ENCODE results near the gene PITPNB. TPM values are rescaled to one million over a fixed set of nuclear protein-coding genes. Genes with fewer than 3 reads are reported as not detected.

PITPNB gene
- total RNA-seq, 1 donor from 2014 or later = 16.8 TPM

- no peak for FAIRE-seq
Observed at GRCh38 chr22:27903805-27904473, 15.1 kb downstream of the PITPNB start.

DNA sequence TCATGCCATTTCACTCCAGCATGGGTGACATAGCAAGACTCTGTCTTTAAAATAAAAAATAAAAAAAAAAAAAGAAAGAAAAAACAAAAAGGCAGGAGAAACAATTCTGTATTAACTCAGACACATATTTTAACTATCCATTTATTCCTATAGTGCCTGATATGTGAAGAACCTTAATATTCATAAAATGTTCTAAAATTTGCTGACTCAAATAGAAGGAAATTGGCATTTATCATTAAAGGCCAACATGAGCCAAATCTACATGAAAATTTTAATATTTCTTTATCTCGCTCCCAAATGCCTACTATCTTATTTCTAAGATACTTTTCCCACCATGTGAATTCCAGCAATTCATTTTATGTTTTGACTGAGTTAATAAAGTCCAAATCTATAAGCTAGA, 18.9 kb downstream of the PITPNB start:
- H3K27me3 ChIP-seq (ENCODE audit: control insufficient read depth, insufficient read depth, low read length) = no peaks in the 10 kb centered on the region
- H3K36me3 ChIP-seq (ENCODE audit: control insufficient read depth, insufficient read depth, low read length) = peaks cover 14% of the 10 kb centered on the region
- TF ChIP-seq CTCF (IDR thresholded peaks at IDR 0.05; ENCODE audit: insufficient read depth, low read length, severe bottlenecking) = no peak
- DNase-seq (ENCODE audit: low read depth) (no peak), FAIRE-seq (no peak)
- no peak overlapping the region for H3K4me3 ChIP-seq (ENCODE audit: low read depth, low read length)

More at GRCh38 chr22:27903805-27904473, 15.1 kb downstream of the PITPNB start:
- H3K4me3 ChIP-seq (ENCODE audit: low read depth, low read length) = no peak overlapping the region
- no peak for DNase-seq (ENCODE audit: low read depth)
- no peak for TF ChIP-seq CTCF (IDR thresholded peaks at IDR 0.05; ENCODE audit: insufficient read depth, low read length, severe bottlenecking)
- no peaks in the 10 kb centered on the region for H3K27me3 ChIP-seq (ENCODE audit: control insufficient read depth, insufficient read depth, low read length)
- peaks cover 8% of the 10 kb centered on the region for H3K36me3 ChIP-seq (ENCODE audit: control insufficient read depth, insufficient read depth, low read length)

DNA sequence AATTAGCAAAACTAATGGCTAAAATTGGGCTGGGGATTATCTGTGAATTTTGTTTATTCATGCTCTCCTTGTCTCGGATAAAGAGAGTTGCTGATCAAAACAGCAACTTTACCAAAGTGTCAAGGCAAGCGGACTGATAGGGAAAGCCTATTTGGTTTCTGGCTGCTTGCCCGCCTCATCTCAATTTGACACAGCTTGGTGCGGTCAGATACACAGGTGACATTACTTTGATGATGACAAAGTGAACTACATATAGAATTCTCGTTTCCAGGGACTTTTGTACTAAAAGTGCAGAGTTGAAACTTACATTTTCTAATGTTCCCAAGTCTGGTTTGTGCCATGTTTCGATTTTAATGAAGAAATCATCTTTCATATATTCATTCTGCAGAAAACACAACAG, 22.8 kb downstream of the PITPNB start:
- no peak overlapping the region for H3K4me3 ChIP-seq (ENCODE audit: low read depth, low read length)
- no peaks in the 10 kb centered on the region for H3K27me3 ChIP-seq (ENCODE audit: control insufficient read depth, insufficient read depth, low read length)
- no peak for TF ChIP-seq CTCF (IDR thresholded peaks at IDR 0.05; ENCODE audit: insufficient read depth, low read length, severe bottlenecking)
- peaks cover 16% of the 10 kb centered on the region for H3K36me3 ChIP-seq (ENCODE audit: control insufficient read depth, insufficient read depth, low read length)
- FAIRE-seq = no peak
- no peak for DNase-seq (ENCODE audit: low read depth)

- H3K36me3 ChIP-seq (ENCODE audit: control insufficient read depth, insufficient read depth, low read length) = peaks cover 16% of the 10 kb centered on the region
Observed at GRCh38 chr22:27895600-27895999, 23.5 kb downstream of the PITPNB start.

DNA sequence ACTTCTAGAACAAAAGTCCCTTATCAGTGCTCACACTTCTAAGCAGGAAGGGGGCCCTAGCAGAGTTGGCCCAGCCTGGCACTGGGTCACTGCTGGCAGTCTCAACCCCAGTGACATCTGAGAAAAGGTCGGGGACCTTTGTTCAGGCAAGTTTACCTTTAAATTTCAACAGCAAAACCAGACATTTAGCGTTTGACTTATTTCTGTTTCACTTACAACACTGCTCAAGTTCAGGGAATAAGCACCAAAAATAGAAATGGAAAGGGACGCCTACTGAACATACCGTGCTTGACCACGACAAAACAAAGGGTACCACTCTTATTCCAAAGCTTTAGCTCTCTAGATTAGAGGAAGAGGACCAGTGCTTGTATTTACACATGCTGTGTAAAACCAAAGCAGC, 26.2 kb downstream of the PITPNB start:
- peaks cover 24% of the 10 kb centered on the region for H3K36me3 ChIP-seq (ENCODE audit: control insufficient read depth, insufficient read depth, low read length)
- no peak overlapping the region for H3K4me3 ChIP-seq (ENCODE audit: low read depth, low read length)
- DNase-seq (ENCODE audit: low read depth) (no peak), FAIRE-seq (no peak)
- no peaks in the 10 kb centered on the region for H3K27me3 ChIP-seq (ENCODE audit: control insufficient read depth, insufficient read depth, low read length)
- no peak for TF ChIP-seq CTCF (IDR thresholded peaks at IDR 0.05; ENCODE audit: insufficient read depth, low read length, severe bottlenecking)

More at GRCh38 chr22:27895600-27895999, 23.5 kb downstream of the PITPNB start:
- no peak for FAIRE-seq
- no peaks in the 10 kb centered on the region for H3K27me3 ChIP-seq (ENCODE audit: control insufficient read depth, insufficient read depth, low read length)
- no peak overlapping the region for H3K4me3 ChIP-seq (ENCODE audit: low read depth, low read length)
- no peak for DNase-seq (ENCODE audit: low read depth)
- no peak for TF ChIP-seq CTCF (IDR thresholded peaks at IDR 0.05; ENCODE audit: insufficient read depth, low read length, severe bottlenecking)

- no peak for TF ChIP-seq CTCF (IDR thresholded peaks at IDR 0.05; ENCODE audit: insufficient read depth, low read length, severe bottlenecking)
- no peak overlapping the region for H3K4me3 ChIP-seq (ENCODE audit: low read depth, low read length)
- no peak for DNase-seq (ENCODE audit: low read depth)
- no peak for FAIRE-seq
- H3K36me3 ChIP-seq (ENCODE audit: control insufficient read depth, insufficient read depth, low read length) = peaks cover 19% of the 10 kb centered on the region
- no peaks in the 10 kb centered on the region for H3K27me3 ChIP-seq (ENCODE audit: control insufficient read depth, insufficient read depth, low read length)
Observed at GRCh38 chr22:27892064-27892463, 27.0 kb downstream of the PITPNB start.
